ENCODE results near the gene GPX1.

DNA sequence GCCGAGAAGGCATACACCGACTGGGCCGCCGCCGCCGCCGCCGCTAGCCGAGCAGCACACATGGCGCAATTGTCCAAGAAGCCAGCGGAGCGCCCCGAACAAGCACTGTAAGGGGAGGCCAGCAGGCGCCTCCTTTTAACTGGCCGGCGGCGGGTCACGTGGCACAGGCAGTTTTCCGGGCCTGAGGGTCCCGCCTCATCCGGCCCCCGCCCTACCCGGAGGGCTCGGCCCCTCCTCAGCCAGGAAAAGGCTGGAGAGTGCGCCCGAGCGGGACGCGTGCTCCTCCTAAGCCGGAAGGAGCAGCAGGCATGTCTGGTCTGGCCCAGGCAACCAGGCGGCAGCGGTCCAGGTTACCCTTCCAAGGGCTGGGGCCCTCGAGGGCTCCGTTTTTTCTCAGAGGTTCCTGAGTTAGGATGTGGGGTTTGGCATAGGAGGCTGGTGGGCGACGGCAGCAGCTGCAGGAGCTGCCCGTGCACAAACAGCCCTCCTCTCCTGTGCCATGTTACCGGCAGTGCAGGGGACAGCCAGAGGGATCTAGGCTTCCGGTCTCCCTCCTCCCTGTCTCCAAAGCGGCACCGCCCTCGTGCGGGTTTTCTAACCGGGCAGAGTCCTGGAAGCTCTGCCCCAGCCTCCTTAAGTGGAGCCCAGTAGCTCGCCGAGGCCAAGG lies at the start of gene GPX1:
- TF ChIP-seq, protein P1, sequence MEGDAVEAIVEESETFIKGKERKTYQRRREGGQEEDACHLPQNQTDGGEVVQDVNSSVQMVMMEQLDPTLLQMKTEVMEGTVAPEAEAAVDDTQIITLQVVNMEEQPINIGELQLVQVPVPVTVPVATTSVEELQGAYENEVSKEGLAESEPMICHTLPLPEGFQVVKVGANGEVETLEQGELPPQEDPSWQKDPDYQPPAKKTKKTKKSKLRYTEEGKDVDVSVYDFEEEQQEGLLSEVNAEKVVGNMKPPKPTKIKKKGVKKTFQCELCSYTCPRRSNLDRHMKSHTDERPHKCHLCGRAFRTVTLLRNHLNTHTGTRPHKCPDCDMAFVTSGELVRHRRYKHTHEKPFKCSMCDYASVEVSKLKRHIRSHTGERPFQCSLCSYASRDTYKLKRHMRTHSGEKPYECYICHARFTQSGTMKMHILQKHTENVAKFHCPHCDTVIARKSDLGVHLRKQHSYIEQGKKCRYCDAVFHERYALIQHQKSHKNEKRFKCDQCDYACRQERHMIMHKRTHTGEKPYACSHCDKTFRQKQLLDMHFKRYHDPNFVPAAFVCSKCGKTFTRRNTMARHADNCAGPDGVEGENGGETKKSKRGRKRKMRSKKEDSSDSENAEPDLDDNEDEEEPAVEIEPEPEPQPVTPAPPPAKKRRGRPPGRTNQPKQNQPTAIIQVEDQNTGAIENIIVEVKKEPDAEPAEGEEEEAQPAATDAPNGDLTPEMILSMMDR (IDR thresholded peaks at IDR 0.05) = peak in 1 of 6 experiments; percentile 22
- TF ChIP-seq POLR2A (IDR thresholded peaks at IDR 0.05) = peak; percentile 77 to 98

All from thyroid gland (tissue), 4 donors.